D721Med (cell line): Measurements from ENCODE around the gene GUCY1A1.

ENCODE experiments used
- DNase-seq: peaks from one replicate; pipeline ENCODE4 v3.0.0; 2011; ENCODE audit warnings: low spot score; ENCODE audit not compliant: insufficient read length
- FAIRE-seq: peaks from 2 replicates; lab custom pipeline; 2011; peaks lifted over from hg19 to GRCh38; lab: Jason Lieb, UNC
- CTCF ChIP-seq: IDR thresholded peaks from 2 replicates; pipeline ENCODE4 v1.5.1; 2012; ENCODE audit warnings: mild to moderate bottlenecking, control low read depth; ENCODE audit not compliant: insufficient read depth; ENCODE audit errors: missing control alignments

Gene GUCY1A1

GRCh38 chr4:155712846-155713245 lies 46.2 kb downstream of the GUCY1A1 start:
- no peak for TF ChIP-seq CTCF
- no peak for DNase-seq
- FAIRE-seq = no peak

- DNase-seq (no peak), FAIRE-seq (no peak)
- no peak for TF ChIP-seq CTCF
Measured at GRCh38 chr4:155713911-155714310, 47.3 kb downstream of the GUCY1A1 start.

GRCh38 chr4:155722336-155722735 lies 55.7 kb downstream of the GUCY1A1 start:
- no peak for TF ChIP-seq CTCF
- no peak for FAIRE-seq
- no peak for DNase-seq

- DNase-seq = no peak
- TF ChIP-seq CTCF = no peak
- no peak for FAIRE-seq
Measured at GRCh38 chr4:155722816-155723499, 56.3 kb downstream of the GUCY1A1 start.

GRCh38 chr4:155724731-155725130 lies 58.1 kb downstream of the GUCY1A1 start:
- TF ChIP-seq CTCF = no peak
- no peak for FAIRE-seq
- no peak for DNase-seq

GRCh38 chr4:155734065-155734464 lies 67.4 kb downstream of the GUCY1A1 start:
- TF ChIP-seq CTCF = no peak
- no peak for DNase-seq
- peak; percentile 94 for FAIRE-seq

- DNase-seq (no peak), FAIRE-seq (peak; percentile 90)
- no peak for TF ChIP-seq CTCF
Measured at GRCh38 chr4:155734951-155735350, 68.3 kb downstream of the GUCY1A1 start.
